ENCODE data around the gene VPS41. TPM values are rescaled to one million over a fixed set of nuclear protein-coding genes. Genes with fewer than 3 reads are reported as not detected.
"Not testable (repeated sequence)": the region's sequence is repeated elsewhere in the genome, so short reads cannot be mapped to it uniquely, and the experiment has no call there.

Gene VPS41
- polyA plus RNA-seq, 3 donors = 70.1 to 90.3 (median 75.3) TPM

- DNase-seq (ENCODE audit: extremely low read depth in 1 of 11, low read depth in 9 of 11, low spot score in 4 of 11) = no peak
Measured at GRCh38 chr7:38878694-38879457, 30.1 kb downstream of the VPS41 start.

DNA sequence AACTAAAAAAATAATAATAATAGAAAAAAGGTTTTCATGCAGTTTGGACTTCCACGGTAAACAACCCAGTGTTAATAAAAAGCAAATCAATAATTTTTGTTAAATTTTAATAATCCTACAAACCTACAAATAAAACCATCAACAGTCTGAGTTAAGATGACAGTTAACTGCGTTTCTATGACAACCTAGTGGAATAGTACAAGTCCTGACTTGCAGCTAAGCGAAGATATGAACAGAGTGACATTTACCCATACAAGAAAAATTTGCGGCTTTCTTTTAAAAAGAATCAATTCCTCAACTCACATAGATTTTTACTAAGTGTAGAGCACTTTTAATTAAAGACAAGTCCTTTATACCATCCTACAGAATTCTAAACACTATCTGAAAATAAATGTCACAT, 35.6 kb downstream of the VPS41 start:
- no peak for DNase-seq (ENCODE audit: extremely low read depth in 1 of 11, low read depth in 9 of 11, low spot score in 4 of 11)

DNA sequence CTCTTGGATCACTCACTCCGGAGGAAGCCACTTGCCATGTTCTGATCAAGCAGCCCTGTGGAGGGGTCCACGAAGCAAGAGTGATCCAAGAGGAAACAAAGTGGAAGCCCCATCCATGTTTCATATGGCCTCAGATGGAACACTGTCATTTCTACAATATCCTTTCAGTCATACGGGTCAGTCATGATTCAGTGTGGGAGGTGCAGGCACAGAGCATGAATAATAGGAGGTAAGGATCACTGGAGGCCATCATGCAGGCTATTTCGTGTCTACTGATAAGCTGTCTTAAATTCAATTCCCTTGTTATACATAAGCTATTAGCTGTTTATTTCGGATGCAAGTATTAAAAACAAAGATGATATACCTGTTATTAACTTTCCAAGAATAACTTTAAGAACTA, 36.8 kb downstream of the VPS41 start:
- no peak for DNase-seq (ENCODE audit: extremely low read depth in 1 of 11, low read depth in 9 of 11, low spot score in 4 of 11)

GRCh38 chr7:38870147-38870546, 38.8 kb downstream of the VPS41 start:
- DNase-seq (ENCODE audit: extremely low read depth in 1 of 11, low read depth in 9 of 11, low spot score in 4 of 11) = no peak

DNA sequence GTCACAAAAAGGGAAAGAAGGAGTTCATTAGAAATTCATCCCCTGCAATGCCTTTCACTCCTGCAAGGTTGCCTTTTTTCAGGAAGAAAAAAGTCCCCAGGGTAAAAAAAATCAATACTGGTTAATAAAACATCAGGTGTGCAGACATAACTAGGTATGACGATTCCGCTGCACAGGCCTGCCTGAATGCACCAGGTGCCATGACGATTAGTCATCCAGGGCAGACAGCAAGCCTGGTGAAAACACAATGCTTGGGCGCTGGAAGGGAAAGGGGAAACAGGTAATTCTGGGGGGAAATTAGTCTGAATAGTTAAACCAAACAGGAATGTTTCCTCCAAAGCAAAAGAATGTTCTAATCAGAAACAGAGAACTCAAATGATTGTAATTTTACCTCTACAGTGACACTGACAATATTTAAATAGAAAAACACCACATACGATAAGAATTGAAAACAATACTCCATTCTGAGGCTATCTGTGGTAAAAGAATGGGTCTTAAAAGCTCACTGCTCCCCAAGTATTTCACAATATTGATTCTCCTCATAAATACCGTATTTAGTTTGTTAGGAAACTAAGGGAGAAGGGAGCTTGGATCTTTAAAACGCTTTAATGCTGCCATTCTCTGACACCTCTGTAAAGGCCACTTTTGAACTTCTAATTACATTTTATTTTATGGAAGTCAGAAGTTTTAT, 45.2 kb downstream of the VPS41 start:
- DNase-seq (ENCODE audit: extremely low read depth in 1 of 11, low read depth in 9 of 11, low spot score in 4 of 11) = peak in 3 of 11 donors; percentile 15 to 20 (median 17)

DNA sequence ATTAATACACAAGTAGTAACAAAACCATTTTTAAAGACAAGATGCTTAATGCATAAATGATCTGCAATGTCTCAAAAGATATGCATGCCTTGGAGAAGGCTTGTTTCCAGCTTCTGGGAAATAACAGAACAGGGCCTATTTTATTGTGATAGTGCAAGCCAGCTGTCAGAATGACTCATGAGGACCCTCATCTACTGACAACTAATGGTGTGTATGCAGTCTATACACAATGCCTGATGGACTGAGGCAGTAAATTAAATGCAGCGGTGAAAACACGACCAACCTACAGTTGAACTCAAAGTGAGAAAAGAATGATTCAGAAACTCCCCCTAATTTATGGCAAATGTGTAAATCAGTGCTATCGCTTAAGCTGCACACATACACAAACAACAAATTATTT, 46.3 kb downstream of the VPS41 start:
- no peak for DNase-seq (ENCODE audit: extremely low read depth in 1 of 11, low read depth in 9 of 11, low spot score in 4 of 11)

DNA sequence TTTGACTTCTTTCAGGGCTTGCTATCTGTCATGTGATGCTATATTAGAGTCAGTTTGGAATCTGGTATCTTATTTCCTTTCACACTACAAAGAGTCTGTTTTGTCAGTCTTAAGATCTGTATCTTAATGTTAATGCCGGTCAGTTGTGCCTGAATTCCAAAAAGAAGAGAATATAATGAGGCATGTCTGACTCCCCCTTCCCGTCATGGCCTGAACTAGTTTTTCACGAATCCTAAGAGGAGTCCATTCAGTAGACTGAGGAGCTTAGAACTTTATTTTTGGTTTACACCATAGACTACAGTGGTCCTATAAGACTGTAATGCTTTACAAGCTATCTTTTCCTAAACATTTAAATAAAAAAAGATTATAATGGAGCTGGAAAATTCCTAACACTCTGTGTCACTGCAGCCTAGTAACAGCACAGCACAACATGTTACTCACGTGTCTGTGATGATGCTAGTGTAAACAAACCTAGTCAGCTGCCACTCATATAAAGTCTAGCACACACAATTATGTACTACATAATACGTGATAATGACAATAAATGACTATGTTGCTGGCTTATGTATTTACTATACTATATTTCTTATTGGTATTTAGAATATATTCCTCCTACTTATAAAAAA, 50.6 kb downstream of the VPS41 start:
- no peak for DNase-seq (ENCODE audit: extremely low read depth in 1 of 11, low read depth in 9 of 11, low spot score in 4 of 11)

- DNase-seq (ENCODE audit: extremely low read depth in 1 of 11, low read depth in 9 of 11, low spot score in 4 of 11) = no peak
Measured at GRCh38 chr7:38855867-38856266, 53.1 kb downstream of the VPS41 start.

DNA sequence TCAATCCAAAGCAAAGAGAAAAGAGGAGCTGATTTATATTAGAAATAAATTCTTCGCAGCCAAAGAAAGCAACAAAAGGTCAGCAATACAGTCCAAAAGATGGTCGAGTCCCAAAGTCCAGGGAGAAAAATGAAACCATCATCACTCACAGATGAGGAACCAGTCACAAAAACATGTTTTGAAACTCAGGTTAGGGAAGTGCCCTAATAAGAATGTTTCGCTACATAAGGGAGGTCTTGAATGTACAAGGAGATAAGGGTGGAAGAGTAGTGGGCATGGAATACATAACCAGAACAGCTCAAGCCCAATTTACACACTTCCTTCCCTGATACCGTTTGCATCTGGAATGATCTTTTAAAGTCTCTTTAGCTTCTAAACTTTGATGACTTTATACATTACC, 53.6 kb downstream of the VPS41 start:
- DNase-seq (ENCODE audit: extremely low read depth in 1 of 11, low read depth in 9 of 11, low spot score in 4 of 11) = no peak

- DNase-seq (ENCODE audit: extremely low read depth in 1 of 11, low read depth in 9 of 11, low spot score in 4 of 11) = not testable (repeated sequence)
Measured at GRCh38 chr7:38854947-38855346, 54.0 kb downstream of the VPS41 start.

DNA sequence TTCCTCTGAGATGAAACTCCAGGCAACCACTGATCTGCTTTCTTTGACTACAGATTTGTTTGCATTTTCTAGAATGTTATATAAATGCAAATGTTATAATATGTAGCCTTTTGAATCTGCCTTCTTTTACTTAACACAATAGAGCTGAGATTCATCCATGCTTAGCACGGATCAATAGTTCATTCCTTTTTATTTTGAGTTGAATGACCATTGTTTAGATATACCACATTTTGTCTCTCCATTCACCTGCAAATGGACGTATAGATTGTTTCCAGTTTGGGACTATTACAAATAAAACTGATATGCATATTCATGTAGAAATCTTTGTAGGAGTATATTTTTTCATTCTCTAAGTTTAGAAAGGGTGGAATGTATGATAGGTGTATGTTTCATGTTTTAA, 57.7 kb downstream of the VPS41 start:
- DNase-seq (ENCODE audit: extremely low read depth in 1 of 11, low read depth in 9 of 11, low spot score in 4 of 11) = no peak

- DNase-seq (ENCODE audit: extremely low read depth in 1 of 11, low read depth in 9 of 11, low spot score in 4 of 11) = no peak
Measured at GRCh38 chr7:38846280-38846679, 62.7 kb downstream of the VPS41 start.

GRCh38 chr7:38844952-38845563, 63.9 kb downstream of the VPS41 start:
- no peak for DNase-seq (ENCODE audit: extremely low read depth in 1 of 11, low read depth in 9 of 11, low spot score in 4 of 11)

DNA sequence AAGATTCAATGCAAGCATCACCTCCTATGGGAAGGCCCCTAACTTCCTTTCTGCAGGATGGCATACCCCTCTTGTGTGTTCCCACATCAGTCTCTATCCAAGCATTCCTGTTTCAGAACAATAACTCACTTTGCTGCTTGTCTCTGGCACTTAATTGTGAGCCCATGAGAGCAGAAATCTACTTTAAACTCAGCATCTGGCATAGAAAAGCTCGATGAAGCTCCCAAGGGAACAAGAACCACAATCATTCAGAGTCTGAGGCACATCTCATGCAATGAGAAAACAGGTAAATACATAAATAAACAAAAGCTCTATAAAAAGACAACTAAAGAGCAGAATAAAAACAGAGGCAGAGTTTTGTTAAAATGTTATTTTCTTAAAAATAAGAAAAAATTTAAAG, 66.2 kb downstream of the VPS41 start:
- DNase-seq (ENCODE audit: extremely low read depth in 1 of 11, low read depth in 9 of 11, low spot score in 4 of 11) = no peak

DNA sequence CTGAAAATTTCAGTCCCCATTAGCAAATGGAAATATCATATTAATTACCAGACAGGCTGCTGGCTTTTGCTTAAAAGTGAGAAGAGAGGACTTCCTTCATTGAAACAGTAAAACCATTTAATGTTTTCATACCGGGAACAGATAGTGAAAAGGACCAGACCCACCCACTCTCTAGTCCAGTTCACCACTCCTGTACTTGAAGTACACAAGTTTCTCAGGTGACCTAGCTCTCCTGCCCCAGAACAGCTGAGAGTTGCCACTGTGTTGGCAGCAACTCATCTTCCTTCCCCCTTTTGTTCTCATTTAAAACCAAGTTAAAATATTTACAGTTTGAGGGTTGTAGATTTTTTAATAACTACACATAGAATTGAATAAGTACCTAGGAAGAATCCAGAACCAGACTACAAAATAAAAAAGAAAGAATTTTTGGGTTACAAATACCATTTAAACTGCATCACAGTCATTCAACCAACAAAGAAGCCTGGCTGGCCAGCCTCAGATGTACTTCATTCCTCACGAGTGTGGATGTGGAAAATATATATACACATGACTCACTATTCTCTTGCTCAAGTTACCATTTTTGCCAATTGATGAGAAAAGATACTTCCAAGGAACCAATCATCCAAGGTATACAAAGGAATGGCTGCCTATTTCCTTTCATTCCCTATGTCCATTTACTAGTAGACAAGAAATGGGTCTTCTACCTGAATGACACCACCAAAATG, 68.1 kb downstream of the VPS41 start:
- DNase-seq (ENCODE audit: extremely low read depth in 1 of 11, low read depth in 9 of 11, low spot score in 4 of 11) = no peak

DNA sequence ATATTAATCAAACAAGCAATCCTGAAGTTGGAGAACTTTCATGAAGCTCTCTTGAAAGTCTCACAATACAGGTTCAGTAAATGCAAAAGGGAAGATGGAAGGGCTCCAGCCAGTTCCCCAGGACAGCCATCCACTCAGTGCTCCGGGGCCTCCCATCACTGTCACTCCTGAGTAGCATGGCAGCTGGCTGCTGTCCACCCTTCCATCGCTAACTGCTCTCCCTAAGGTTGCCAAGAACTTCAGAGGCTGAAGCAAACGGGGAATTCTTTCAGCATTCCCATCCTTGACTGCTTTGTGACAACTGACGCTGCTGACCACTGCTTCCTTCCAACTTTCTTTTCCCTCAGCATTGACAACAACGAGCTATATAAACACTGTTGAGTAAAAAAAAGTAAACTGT, 69.1 kb downstream of the VPS41 start:
- DNase-seq (ENCODE audit: extremely low read depth in 1 of 11, low read depth in 9 of 11, low spot score in 4 of 11) = no peak

- no peak for DNase-seq (ENCODE audit: extremely low read depth in 1 of 11, low read depth in 9 of 11, low spot score in 4 of 11)
Measured at GRCh38 chr7:38838725-38839385, 70.1 kb downstream of the VPS41 start.

GRCh38 chr7:38834357-38834756, 74.6 kb downstream of the VPS41 start:
- no peak for DNase-seq (ENCODE audit: extremely low read depth in 1 of 11, low read depth in 9 of 11, low spot score in 4 of 11)

- no peak for DNase-seq (ENCODE audit: extremely low read depth in 1 of 11, low read depth in 9 of 11, low spot score in 4 of 11)
Measured at GRCh38 chr7:38833329-38833728, 75.7 kb downstream of the VPS41 start.

All from renal cortex interstitium (tissue), 11 donors.